GM06990 (cell line): ENCODE measurements around the gene HAGHL.

Source experiments
- DNase-seq: peaks from one replicate; pipeline ENCODE4 v3.0.0-alpha.2; 2011; ENCODE audit not compliant: insufficient read length; ENCODE audit errors: extremely low read depth
- H3K27me3 ChIP-seq: replicated peaks from 2 replicates; pipeline ENCODE4 v1.6.0; 2011; ENCODE audit warnings: low read length; ENCODE audit not compliant: control insufficient read depth, insufficient read depth
- H3K36me3 ChIP-seq: 2 replicates; pipeline ENCODE4 v1.5.1; 2011; ENCODE audit warnings: low read length; ENCODE audit not compliant: control insufficient read depth, insufficient read depth
- H3K4me3 ChIP-seq: replicated peaks from 2 replicates; pipeline ENCODE4 v1.5.1; 2011; ENCODE audit warnings: low read depth, mild to moderate bottlenecking, control low read depth, low read length
- TF ChIP-seq, protein P1 (sequence below): IDR thresholded peaks from 2 replicates; pipeline ENCODE4 v1.5.1; 2011; ENCODE audit warnings: low read length, control low read depth, mild to moderate bottlenecking, inconsistent platforms; ENCODE audit not compliant: insufficient read depth, poor library complexity, severe bottlenecking

Gene HAGHL

GRCh38 chr16:718389-718788, 8.5 kb upstream of the HAGHL start:
- DNase-seq: no peak
- H3K27me3 ChIP-seq: no peaks in the 10 kb centered on the region

GRCh38 chr16:718922-719321, 8.0 kb upstream of the HAGHL start:
- DNase-seq: no peak
- H3K36me3 ChIP-seq: peaks cover 2% of the 10 kb centered on the region; the same call in 1 of the 2 replicates

More at GRCh38 chr16:718389-718788, 8.5 kb upstream of the HAGHL start:
- H3K4me3 ChIP-seq: no peak overlapping the region
- peaks cover 2% of the 10 kb centered on the region; the same call in 1 of the 2 replicates for H3K36me3 ChIP-seq
- TF ChIP-seq, protein P1, sequence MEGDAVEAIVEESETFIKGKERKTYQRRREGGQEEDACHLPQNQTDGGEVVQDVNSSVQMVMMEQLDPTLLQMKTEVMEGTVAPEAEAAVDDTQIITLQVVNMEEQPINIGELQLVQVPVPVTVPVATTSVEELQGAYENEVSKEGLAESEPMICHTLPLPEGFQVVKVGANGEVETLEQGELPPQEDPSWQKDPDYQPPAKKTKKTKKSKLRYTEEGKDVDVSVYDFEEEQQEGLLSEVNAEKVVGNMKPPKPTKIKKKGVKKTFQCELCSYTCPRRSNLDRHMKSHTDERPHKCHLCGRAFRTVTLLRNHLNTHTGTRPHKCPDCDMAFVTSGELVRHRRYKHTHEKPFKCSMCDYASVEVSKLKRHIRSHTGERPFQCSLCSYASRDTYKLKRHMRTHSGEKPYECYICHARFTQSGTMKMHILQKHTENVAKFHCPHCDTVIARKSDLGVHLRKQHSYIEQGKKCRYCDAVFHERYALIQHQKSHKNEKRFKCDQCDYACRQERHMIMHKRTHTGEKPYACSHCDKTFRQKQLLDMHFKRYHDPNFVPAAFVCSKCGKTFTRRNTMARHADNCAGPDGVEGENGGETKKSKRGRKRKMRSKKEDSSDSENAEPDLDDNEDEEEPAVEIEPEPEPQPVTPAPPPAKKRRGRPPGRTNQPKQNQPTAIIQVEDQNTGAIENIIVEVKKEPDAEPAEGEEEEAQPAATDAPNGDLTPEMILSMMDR: no peak

DNA sequence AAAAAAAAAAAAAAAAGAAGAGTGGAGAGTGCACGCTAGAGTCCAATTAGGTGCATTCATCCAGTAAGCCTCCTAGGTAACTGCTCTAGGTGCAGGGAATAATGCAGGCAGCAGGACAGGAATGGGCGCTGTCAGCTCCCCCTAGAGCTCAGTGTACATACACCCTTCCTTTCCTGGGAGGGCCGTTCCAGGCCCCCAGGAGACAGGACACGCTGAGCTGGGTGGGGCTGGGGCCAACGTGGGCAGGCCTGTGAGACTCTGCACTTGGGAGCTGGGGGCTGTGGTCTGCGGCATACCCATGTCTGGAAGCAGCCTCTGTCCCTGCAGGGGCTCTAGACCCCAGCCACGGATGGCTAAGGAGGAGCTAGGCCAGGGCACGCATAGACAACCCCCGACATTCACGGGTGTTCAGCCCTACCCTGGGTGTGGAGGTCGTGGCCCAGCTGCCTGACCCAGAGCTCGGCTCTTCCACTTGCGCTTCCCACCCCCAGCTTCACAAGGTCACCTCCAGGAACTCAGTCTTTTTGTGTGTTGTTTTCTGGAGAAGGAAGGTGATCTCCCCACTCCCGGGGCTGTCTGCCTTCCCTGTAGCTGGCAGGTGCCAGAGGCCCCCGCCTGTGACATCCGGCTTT, 7.0 kb upstream of the HAGHL start:
- peak overlapping the region; percentile 89 for H3K4me3 ChIP-seq
- peaks cover 2% of the 10 kb centered on the region; the same call in 1 of the 2 replicates for H3K36me3 ChIP-seq
- TF ChIP-seq, protein P1: peak; percentile 30
- H3K27me3 ChIP-seq: no peaks in the 10 kb centered on the region
- DNase-seq: no peak

More at GRCh38 chr16:718922-719321, 8.0 kb upstream of the HAGHL start:
- H3K27me3 ChIP-seq: no peaks in the 10 kb centered on the region
- H3K4me3 ChIP-seq: no peak overlapping the region
- TF ChIP-seq, protein P1: no peak

- TF ChIP-seq, protein P1: peak; percentile 47
- Histone ChIP-seq H3K4me3 (peak overlapping the region; percentile 89), H3K36me3 (peaks cover 2% of the 10 kb centered on the region; the same call in 1 of the 2 replicates), H3K27me3 (no peaks in the 10 kb centered on the region)
- DNase-seq: peak; percentile 76
These were observed 6.4 kb upstream of the HAGHL start for GRCh38 chr16:720447-720989.

- TF ChIP-seq, protein P1: no peak
- peaks cover 2% of the 10 kb centered on the region; the same call in 1 of the 2 replicates for H3K36me3 ChIP-seq
- H3K27me3 ChIP-seq: no peaks in the 10 kb centered on the region
- H3K4me3 ChIP-seq: peak within 1 kb of the TSS; percentile 89
- peak; percentile 94 for DNase-seq
These were observed 5.7 kb upstream of the HAGHL start, which contains the start of gene ANTKMT for GRCh38 chr16:720990-721764. ANTKMT (plus strand) TSS chr16:721146; CDS start chr16:721275, 129 bp downstream.
